SK-N-SH (cell line): Measurements from ENCODE around the gene TOMM20. TPM values are rescaled to one million over a fixed set of nuclear protein-coding genes. Genes with fewer than 3 reads are reported as not detected.
A peak's percentile ranks its signal among the peaks of the same experiment; 100 is the strongest.

Source experiments
- CTCF ChIA-PET: fragments of 300-600, 350-600 bp; formaldehyde crosslinking; extraction: SDS; loops from one replicate; lab custom pipeline; 2021; lab: Yijun Ruan, JAX
- POLR2A ChIA-PET: fragments of 350-600 bp; sonication (Branson Sonifier 250); formaldehyde crosslinking; extraction: SDS; loops from one replicate; lab custom pipeline; 2020; ENCODE audit warnings: antibody characterized with exemption, inconsistent platforms; lab: Yijun Ruan, JAX
- DNase-seq: peaks from one replicate; pipeline ENCODE4 v3.0.0; 2012
- H2AFZ ChIP-seq: fragments of 200-600 bp; sonication (generic); 2 replicates; pipeline ENCODE4 v1.8.1; 2016; ENCODE audit warnings: antibody characterized with exemption, mild to moderate bottlenecking, low read depth
- H3F3A ChIP-seq: fragments of 200-600 bp; sonication (generic); replicated peaks from 2 replicates; pipeline ENCODE3; 2016; ENCODE audit warnings: antibody characterized with exemption, mild to moderate bottlenecking; ENCODE audit not compliant: insufficient read depth
- H3K27ac ChIP-seq, 2 experiments: fragments of 200-500 bp in 1 of 2; fragments of 200-600 bp in 1 of 2; sonication (Bioruptor generic) in 1 of 2; sonication (generic), shearing (Covaris generic) in 1 of 2; 2 replicates each; pipeline versions ENCODE4 v1.5.1 to v1.6.1; 2014 to 2016; ENCODE audit warnings: low read depth in 2 of 2, inconsistent platforms in 1 of 2, low read length in 1 of 2, mild to moderate bottlenecking in 1 of 2, mixed read lengths in 1 of 2
- H3K27me3 ChIP-seq: fragments of 200-600 bp; sonication (generic), shearing (Covaris generic); 2 replicates; pipeline ENCODE4 v1.6.1; 2016; ENCODE audit warnings: mixed run types; ENCODE audit not compliant: insufficient read depth
- H3K36me3 ChIP-seq, 2 experiments: fragments of 200-500 bp in 1 of 2; fragments of 200-600 bp in 1 of 2; sonication (Bioruptor generic) in 1 of 2; sonication (generic) in 1 of 2; replicated peaks in 1 of 2; 2 replicates each; pipeline versions ENCODE3 to v1.5.1; 2014 to 2016; ENCODE audit warnings: low read length in 1 of 2, mild to moderate bottlenecking in 1 of 2; ENCODE audit not compliant: insufficient read depth in 2 of 2, control insufficient read depth in 1 of 2
- H3K4me1 ChIP-seq, 2 experiments: fragments of 200-500 bp in 1 of 2; fragments of 200-600 bp in 1 of 2; sonication (Bioruptor generic) in 1 of 2; sonication (generic), shearing (Covaris generic) in 1 of 2; 2 replicates each; pipeline versions ENCODE4 v1.5.1 to v1.6.1; 2014 to 2016; ENCODE audit warnings: low read depth in 1 of 2, low read length in 1 of 2, mixed run types in 1 of 2; ENCODE audit not compliant: insufficient read depth in 2 of 2, control insufficient read depth in 1 of 2
- H3K4me2 ChIP-seq: fragments of 200-600 bp; sonication (generic), shearing (Covaris generic); 2 replicates; pipeline ENCODE4 v1.6.1; 2017; ENCODE audit warnings: mixed run types
- H3K4me3 ChIP-seq, 2 experiments: fragments of 200-500 bp in 1 of 2; fragments of 200-600 bp in 1 of 2; sonication (Bioruptor generic) in 1 of 2; sonication (generic), shearing (Covaris generic) in 1 of 2; 2 replicates each; pipeline versions ENCODE4 v1.5.1 to v1.8.1; 2014 to 2016; ENCODE audit warnings: low read depth in 2 of 2, inconsistent platforms in 1 of 2, low read length in 1 of 2, mild to moderate bottlenecking in 1 of 2, mixed read lengths in 1 of 2, moderate library complexity in 1 of 2
- H3K79me2 ChIP-seq: fragments of 200-600 bp; sonication (generic); 2 replicates; pipeline ENCODE4 v1.8.1; 2017; ENCODE audit warnings: mild to moderate bottlenecking; ENCODE audit not compliant: insufficient read depth
- H3K9ac ChIP-seq: fragments of 200-600 bp; sonication (generic); 2 replicates; pipeline ENCODE4 v1.6.1; 2017; ENCODE audit warnings: mixed run types
- H3K9me2 ChIP-seq: fragments of 200-600 bp; sonication (generic); 2 replicates; pipeline ENCODE4 v1.6.1; 2017; ENCODE audit warnings: mixed run types
- H3K9me3 ChIP-seq: fragments of 200-600 bp; sonication (generic); 2 replicates; pipeline ENCODE4 v1.6.1; 2017; ENCODE audit warnings: mixed run types, mild to moderate bottlenecking, moderate library complexity
- H4K20me1 ChIP-seq: fragments of 200-600 bp; sonication (generic); 2 replicates; pipeline ENCODE4 v1.6.1; 2017; ENCODE audit warnings: mild to moderate bottlenecking, mixed run types; ENCODE audit not compliant: insufficient read depth
- CHD2 ChIP-seq: fragments of 150-350 bp; IDR thresholded peaks from 2 replicates; pipeline ENCODE4 v1.6.1; 2018; ENCODE audit warnings: low read length; ENCODE audit not compliant: partially characterized antibody
- ELF1 ChIP-seq: IDR thresholded peaks from 2 replicates; pipeline ENCODE4 v1.4.0; 2012
- EP300 ChIP-seq, 2 experiments: IDR thresholded peaks; 2 replicates each; pipeline versions ENCODE4 v1.4.0 to v1.6.1; 2012; ENCODE audit warnings: borderline replicate concordance in 1 of 2, low read depth in 1 of 2, low read length in 1 of 2
- EZH2phosphoT487 ChIP-seq: fragments of 200-600 bp; sonication (generic); IDR thresholded peaks from 2 replicates; pipeline ENCODE4 v1.6.1; 2017; ENCODE audit warnings: low read depth, mixed run types, mild to moderate bottlenecking, antibody characterized with exemption, moderate library complexity, borderline replicate concordance
- FOSL2 ChIP-seq: IDR thresholded peaks from 2 replicates; pipeline ENCODE4 v1.4.0; 2012; ENCODE audit warnings: low read depth, mild to moderate bottlenecking, moderate library complexity, borderline replicate concordance
- FOXJ3 ChIP-seq: sonication (generic); formaldehyde crosslinking; IDR thresholded peaks from 2 replicates; pipeline ENCODE4 v1.5.1; 2020; ENCODE audit warnings: mild to moderate bottlenecking, missing genetic modification reagents
- GABPA ChIP-seq: IDR thresholded peaks from 2 replicates; pipeline ENCODE4 v1.4.0; 2012; ENCODE audit warnings: low read depth, mild to moderate bottlenecking
- GATA2 ChIP-seq: sonication (generic); formaldehyde crosslinking; IDR thresholded peaks from 2 replicates; pipeline ENCODE4 v1.5.0; 2020; ENCODE audit warnings: mild to moderate bottlenecking, missing genetic modification reagents
- JUND ChIP-seq: IDR thresholded peaks from 2 replicates; pipeline ENCODE4 v1.4.0; 2012
- MXI1 ChIP-seq: IDR thresholded peaks from 2 replicates; pipeline ENCODE4 v1.6.1; 2012; ENCODE audit warnings: mild to moderate bottlenecking, low read depth, low read length, improper control_type of control experiment
- NFIC ChIP-seq: IDR thresholded peaks from 2 replicates; pipeline ENCODE4 v1.4.0; 2012; ENCODE audit warnings: borderline replicate concordance
- NRF1 ChIP-seq: IDR thresholded peaks from 2 replicates; pipeline ENCODE4 v1.6.1; 2012; ENCODE audit warnings: low read depth, mild to moderate bottlenecking, low read length
- POLR2AphosphoS5 ChIP-seq: IDR thresholded peaks from 2 replicates; pipeline ENCODE4 v1.6.1; 2012; ENCODE audit warnings: low read depth, low read length
- RAD21 ChIP-seq: IDR thresholded peaks from 2 replicates; pipeline ENCODE4 v1.6.1; 2012; ENCODE audit warnings: mild to moderate bottlenecking, low read length
- RFX5 ChIP-seq: IDR thresholded peaks from 2 replicates; pipeline ENCODE4 v1.6.1; 2012; ENCODE audit warnings: mild to moderate bottlenecking, improper control_type of control experiment, low read length
- RXRA ChIP-seq: IDR thresholded peaks from 2 replicates; pipeline ENCODE4 v1.4.0; 2012; ENCODE audit warnings: low read depth, mild to moderate bottlenecking, borderline replicate concordance
- SIN3A ChIP-seq: IDR thresholded peaks from 2 replicates; pipeline ENCODE4 v1.6.1; 2012; ENCODE audit warnings: low read depth, mild to moderate bottlenecking, low read length, moderate library complexity, borderline replicate concordance
- SMC3 ChIP-seq: IDR thresholded peaks from 2 replicates; pipeline ENCODE4 v1.6.1; 2012; ENCODE audit warnings: low read depth, low read length, improper control_type of control experiment
- YY1 ChIP-seq: IDR thresholded peaks from 2 replicates; pipeline ENCODE4 v1.4.0; 2012; ENCODE audit warnings: low read depth, mild to moderate bottlenecking
- WGBS: methylation state at CpG from one replicate; pipeline ENCODE4 v1.1.6; 2017; ENCODE audit warnings: low lambda C conversion rate; 5-methylcytosine and 5-hydroxymethylcytosine counted together
- polyA plus RNA-seq, 3 experiments: library from polyadenylated mRNA; depleted of rRNA; stranded (reverse); fragments of >200 nt; gene quantifications; 2 replicates each; pipeline ENCODE4 v1.2.3, GENCODE V29; 2012
- TF ChIP-seq, protein P1 (sequence below): IDR thresholded peaks from 2 replicates; pipeline ENCODE4 v1.6.1; 2012; ENCODE audit warnings: mild to moderate bottlenecking, low read depth, low read length, moderate library complexity
- TF ChIP-seq, protein P2 (sequence below): IDR thresholded peaks from 2 replicates; pipeline ENCODE4 v1.4.0; 2012; ENCODE audit warnings: low read depth, borderline replicate concordance
- TF ChIP-seq, protein P3 (sequence below): IDR thresholded peaks from 2 replicates; pipeline ENCODE4 v1.4.0; 2012; ENCODE audit warnings: low read depth
- TF ChIP-seq, protein P4 (sequence below): fragments of 150-350 bp; IDR thresholded peaks from 2 replicates; pipeline ENCODE4 v1.6.1; 2016; ENCODE audit warnings: mild to moderate bottlenecking, low read depth, low read length
- TF ChIP-seq, protein P5 (sequence below): fragments of 200-600 bp; sonication (generic); IDR thresholded peaks from 2 replicates; pipeline ENCODE4 v1.6.1; 2017; ENCODE audit warnings: antibody characterized with exemption, mild to moderate bottlenecking, moderate library complexity
- TF ChIP-seq, protein P6 (sequence below): IDR thresholded peaks from 2 replicates; pipeline ENCODE4; 2012

The TOMM20 gene
- polyA plus RNA-seq, 1 of the 3 experiments (the other 2 are of a cell fraction), result 86.2 TPM

DNA sequence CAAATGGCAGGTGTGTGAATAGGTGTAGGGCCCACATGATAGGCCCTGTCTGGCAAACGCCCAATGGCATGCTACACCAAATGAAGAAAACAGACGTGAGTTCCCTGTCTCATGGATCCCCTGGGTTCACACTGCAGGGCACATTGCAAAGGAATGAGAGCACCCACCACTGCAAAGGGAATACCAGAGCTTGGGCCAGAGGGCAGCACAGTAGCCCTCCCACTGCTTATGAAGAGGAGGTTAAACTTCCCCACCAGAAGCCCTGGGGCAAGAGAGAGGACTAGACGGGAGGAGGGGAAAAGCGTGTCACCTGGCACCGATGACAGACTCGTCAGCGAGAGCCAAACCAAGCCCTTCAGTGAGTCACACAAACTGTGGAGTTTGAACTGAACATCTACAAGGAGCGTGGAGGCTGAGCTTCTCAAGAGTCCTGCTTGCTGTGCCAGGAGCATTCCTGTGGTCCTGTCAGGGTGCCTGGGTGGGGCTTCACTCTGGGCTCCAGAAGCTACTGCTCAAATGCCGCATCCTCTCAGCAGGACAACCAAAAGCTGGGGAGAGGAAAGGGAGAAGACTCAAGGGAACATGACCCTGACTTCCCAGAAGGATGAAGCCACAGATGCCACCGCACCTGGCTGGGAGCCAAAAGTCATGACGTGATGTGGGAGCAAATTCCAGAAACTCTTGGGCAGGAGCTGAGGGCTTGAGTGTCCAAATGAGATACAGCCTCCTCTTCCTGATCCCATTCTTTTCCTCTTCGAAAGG is 61.1 kb downstream of the TOMM20 start:
- Histone ChIP-seq H3K36me3 (no peaks in the 10 kb centered on the region), H3K4me1 (peaks cover 16 to 25% of the 10 kb centered on the region in 2 experiments; a peak in 3 of 4 replicates), H3K9me2 (no peaks in the 10 kb centered on the region), H3K9ac (peak overlapping the region; percentile 42), H3K27me3 (no peaks in the 10 kb centered on the region), H3F3A (peaks cover 23% of the 10 kb centered on the region), H4K20me1 (no peaks in the 10 kb centered on the region), H3K79me2 (no peaks in the 10 kb centered on the region), H3K4me2 (peak overlapping the region; percentile 30), H3K27ac (peak overlapping the region; percentile 13 to 63; a peak in 3 of 4 replicates), H3K4me3 (0 out of 4 replicates have a peak overlapping the region, but pooled peaks of 1 of the 2 experiments have one; percentile 14), H3K9me3 (no peaks in the 10 kb centered on the region), H2AFZ (no peak overlapping the region)
- DNase-seq, result no peak
- CTCF ChIA-PET, result interaction anchor here (0.9 to 2.7 kb wide), 2 partner anchors 16 to 456 kb away, joined by 3 to 14 read pairs; no protein-coding TSS in a partner anchor
- POLR2A ChIA-PET, result no interaction called here
- 19% methylated on average over 12 of the region's 12 CpGs for WGBS
- TF ChIP-seq, protein P1, sequence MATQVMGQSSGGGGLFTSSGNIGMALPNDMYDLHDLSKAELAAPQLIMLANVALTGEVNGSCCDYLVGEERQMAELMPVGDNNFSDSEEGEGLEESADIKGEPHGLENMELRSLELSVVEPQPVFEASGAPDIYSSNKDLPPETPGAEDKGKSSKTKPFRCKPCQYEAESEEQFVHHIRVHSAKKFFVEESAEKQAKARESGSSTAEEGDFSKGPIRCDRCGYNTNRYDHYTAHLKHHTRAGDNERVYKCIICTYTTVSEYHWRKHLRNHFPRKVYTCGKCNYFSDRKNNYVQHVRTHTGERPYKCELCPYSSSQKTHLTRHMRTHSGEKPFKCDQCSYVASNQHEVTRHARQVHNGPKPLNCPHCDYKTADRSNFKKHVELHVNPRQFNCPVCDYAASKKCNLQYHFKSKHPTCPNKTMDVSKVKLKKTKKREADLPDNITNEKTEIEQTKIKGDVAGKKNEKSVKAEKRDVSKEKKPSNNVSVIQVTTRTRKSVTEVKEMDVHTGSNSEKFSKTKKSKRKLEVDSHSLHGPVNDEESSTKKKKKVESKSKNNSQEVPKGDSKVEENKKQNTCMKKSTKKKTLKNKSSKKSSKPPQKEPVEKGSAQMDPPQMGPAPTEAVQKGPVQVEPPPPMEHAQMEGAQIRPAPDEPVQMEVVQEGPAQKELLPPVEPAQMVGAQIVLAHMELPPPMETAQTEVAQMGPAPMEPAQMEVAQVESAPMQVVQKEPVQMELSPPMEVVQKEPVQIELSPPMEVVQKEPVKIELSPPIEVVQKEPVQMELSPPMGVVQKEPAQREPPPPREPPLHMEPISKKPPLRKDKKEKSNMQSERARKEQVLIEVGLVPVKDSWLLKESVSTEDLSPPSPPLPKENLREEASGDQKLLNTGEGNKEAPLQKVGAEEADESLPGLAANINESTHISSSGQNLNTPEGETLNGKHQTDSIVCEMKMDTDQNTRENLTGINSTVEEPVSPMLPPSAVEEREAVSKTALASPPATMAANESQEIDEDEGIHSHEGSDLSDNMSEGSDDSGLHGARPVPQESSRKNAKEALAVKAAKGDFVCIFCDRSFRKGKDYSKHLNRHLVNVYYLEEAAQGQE, result no peak
- no peak for TF ChIP-seq NRF1
- TF ChIP-seq JUND, result peak; percentile 82
- TF ChIP-seq, protein P2, sequence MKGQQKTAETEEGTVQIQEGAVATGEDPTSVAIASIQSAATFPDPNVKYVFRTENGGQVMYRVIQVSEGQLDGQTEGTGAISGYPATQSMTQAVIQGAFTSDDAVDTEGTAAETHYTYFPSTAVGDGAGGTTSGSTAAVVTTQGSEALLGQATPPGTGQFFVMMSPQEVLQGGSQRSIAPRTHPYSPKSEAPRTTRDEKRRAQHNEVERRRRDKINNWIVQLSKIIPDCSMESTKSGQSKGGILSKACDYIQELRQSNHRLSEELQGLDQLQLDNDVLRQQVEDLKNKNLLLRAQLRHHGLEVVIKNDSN, result no peak
- TF ChIP-seq, protein P3, sequence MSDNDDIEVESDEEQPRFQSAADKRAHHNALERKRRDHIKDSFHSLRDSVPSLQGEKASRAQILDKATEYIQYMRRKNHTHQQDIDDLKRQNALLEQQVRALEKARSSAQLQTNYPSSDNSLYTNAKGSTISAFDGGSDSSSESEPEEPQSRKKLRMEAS, result peak; percentile 82
- no peak for TF ChIP-seq FOXJ3 (CRISPR knock-in tag)
- TF ChIP-seq ELF1, result no peak
- TF ChIP-seq SMC3, result no peak
- no peak for TF ChIP-seq RFX5
- no peak for TF ChIP-seq GATA2
- peak; percentile 91 for TF ChIP-seq RXRA
- no peak for TF ChIP-seq YY1
- TF ChIP-seq, protein P4, sequence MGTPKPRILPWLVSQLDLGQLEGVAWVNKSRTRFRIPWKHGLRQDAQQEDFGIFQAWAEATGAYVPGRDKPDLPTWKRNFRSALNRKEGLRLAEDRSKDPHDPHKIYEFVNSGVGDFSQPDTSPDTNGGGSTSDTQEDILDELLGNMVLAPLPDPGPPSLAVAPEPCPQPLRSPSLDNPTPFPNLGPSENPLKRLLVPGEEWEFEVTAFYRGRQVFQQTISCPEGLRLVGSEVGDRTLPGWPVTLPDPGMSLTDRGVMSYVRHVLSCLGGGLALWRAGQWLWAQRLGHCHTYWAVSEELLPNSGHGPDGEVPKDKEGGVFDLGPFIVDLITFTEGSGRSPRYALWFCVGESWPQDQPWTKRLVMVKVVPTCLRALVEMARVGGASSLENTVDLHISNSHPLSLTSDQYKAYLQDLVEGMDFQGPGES, result no peak
- TF ChIP-seq FOSL2, result peak; percentile 94
- TF ChIP-seq RAD21, result no peak
- TF ChIP-seq SIN3A, result peak; percentile 64; the same call in 1 of the 2 replicates
- TF ChIP-seq, protein P5, sequence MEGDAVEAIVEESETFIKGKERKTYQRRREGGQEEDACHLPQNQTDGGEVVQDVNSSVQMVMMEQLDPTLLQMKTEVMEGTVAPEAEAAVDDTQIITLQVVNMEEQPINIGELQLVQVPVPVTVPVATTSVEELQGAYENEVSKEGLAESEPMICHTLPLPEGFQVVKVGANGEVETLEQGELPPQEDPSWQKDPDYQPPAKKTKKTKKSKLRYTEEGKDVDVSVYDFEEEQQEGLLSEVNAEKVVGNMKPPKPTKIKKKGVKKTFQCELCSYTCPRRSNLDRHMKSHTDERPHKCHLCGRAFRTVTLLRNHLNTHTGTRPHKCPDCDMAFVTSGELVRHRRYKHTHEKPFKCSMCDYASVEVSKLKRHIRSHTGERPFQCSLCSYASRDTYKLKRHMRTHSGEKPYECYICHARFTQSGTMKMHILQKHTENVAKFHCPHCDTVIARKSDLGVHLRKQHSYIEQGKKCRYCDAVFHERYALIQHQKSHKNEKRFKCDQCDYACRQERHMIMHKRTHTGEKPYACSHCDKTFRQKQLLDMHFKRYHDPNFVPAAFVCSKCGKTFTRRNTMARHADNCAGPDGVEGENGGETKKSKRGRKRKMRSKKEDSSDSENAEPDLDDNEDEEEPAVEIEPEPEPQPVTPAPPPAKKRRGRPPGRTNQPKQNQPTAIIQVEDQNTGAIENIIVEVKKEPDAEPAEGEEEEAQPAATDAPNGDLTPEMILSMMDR, result no peak
- TF ChIP-seq MXI1, result no peak
- no peak for TF ChIP-seq CHD2
- TF ChIP-seq, protein P6, sequence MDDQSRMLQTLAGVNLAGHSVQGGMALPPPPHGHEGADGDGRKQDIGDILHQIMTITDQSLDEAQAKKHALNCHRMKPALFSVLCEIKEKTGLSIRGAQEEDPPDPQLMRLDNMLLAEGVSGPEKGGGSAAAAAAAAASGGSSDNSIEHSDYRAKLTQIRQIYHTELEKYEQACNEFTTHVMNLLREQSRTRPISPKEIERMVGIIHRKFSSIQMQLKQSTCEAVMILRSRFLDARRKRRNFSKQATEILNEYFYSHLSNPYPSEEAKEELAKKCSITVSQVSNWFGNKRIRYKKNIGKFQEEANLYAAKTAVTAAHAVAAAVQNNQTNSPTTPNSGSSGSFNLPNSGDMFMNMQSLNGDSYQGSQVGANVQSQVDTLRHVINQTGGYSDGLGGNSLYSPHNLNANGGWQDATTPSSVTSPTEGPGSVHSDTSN, result peak; percentile 88
- peak in 1 of 2 experiments; percentile 85; a peak in 2 of 4 replicates for TF ChIP-seq EP300 (IDR thresholded peaks at IDR 0.05; ENCODE audit: borderline replicate concordance in 1 of 2, low read depth in 1 of 2, low read length in 1 of 2)
- TF ChIP-seq GABPA, result no peak
- TF ChIP-seq NFIC, result peak; percentile 98
- TF ChIP-seq EZH2phosphoT487, result no peak
- peak; percentile 73; the same call in 1 of the 2 replicates for TF ChIP-seq POLR2AphosphoS5
